SK-N-MC (cell line): ENCODE data around the gene ZBTB46.
A peak's percentile ranks its signal among the peaks of the same experiment; 100 is the strongest.

Source experiments
- DNase-seq: peaks from one replicate; pipeline ENCODE4 v3.0.0-alpha.2; 2011; ENCODE audit warnings: low read depth, low spot score
- H3K27ac ChIP-seq: fragments of 200-600 bp; sonication (generic); 2 replicates; pipeline ENCODE4 v1.5.1; 2016; ENCODE audit warnings: mixed run types
- H3K36me3 ChIP-seq: fragments of 200-600 bp; sonication (generic); 2 replicates; pipeline ENCODE4 v1.6.1; 2017; ENCODE audit warnings: antibody characterized with exemption, low read length, mixed read lengths; ENCODE audit not compliant: insufficient read depth
- H3K4me3 ChIP-seq: fragments of 200-600 bp; sonication (generic); 2 replicates; pipeline ENCODE4 v1.5.1; 2016
- H3K9ac ChIP-seq: fragments of 200-600 bp; sonication (generic); 2 replicates; pipeline ENCODE4 v1.8.0; 2017; ENCODE audit warnings: mixed run types, mixed read lengths; ENCODE audit not compliant: insufficient read length
- H3K9me3 ChIP-seq: fragments of 200-600 bp; sonication (generic); 2 replicates; pipeline ENCODE4 v1.6.1; 2017; ENCODE audit warnings: low read depth, mild to moderate bottlenecking, antibody characterized with exemption, low read length, moderate library complexity, mixed read lengths
- EZH2 ChIP-seq: fragments of 200-600 bp; sonication (generic); IDR thresholded peaks from one replicate; pipeline ENCODE4 v1.6.1; 2017; ENCODE audit warnings: antibody characterized with exemption
- FOXP2 ChIP-seq: optimal IDR thresholded peaks from 2 replicates; pipeline ENCODE3; 2011; ENCODE audit warnings: mild to moderate bottlenecking, moderate library complexity; ENCODE audit not compliant: insufficient read depth; ENCODE audit errors: extremely low read length, control extremely low read depth
- POLR2AphosphoS5 ChIP-seq: IDR thresholded peaks from 2 replicates; pipeline ENCODE4 v1.6.1; 2012; ENCODE audit warnings: mild to moderate bottlenecking, low read depth, low read length, borderline replicate concordance

The ZBTB46 gene

DNA sequence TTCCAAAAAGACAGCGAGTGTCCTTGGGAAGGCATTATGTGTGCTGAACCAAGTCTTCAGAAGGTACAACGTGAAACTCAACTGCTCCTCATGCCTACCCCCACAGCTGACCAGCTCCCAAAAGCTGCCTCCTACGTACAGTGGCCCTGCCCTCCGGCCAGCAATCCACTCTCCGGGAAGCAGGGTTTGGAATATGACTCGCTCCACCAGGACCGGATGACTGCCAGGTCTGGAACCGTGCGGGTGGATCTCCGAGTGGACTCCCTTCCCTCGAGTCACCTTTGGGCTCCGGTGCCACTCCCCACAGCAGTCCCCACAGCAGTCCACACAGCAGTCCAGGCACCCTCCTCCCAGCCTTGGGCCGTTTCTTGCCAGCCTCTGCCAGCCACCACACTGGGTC lies 4.3 kb downstream of the ZBTB46 start:
- TF ChIP-seq FOXP2 (no peak), POLR2AphosphoS5 (no peak), EZH2 (no peak)
- Histone ChIP-seq H3K36me3 (no peaks in the 10 kb centered on the region), H3K9me3 (no peaks in the 10 kb centered on the region), H3K9ac (no peak overlapping the region), H3K4me3 (no peak overlapping the region), H3K27ac (no peak overlapping the region)
- no peak for DNase-seq

DNA sequence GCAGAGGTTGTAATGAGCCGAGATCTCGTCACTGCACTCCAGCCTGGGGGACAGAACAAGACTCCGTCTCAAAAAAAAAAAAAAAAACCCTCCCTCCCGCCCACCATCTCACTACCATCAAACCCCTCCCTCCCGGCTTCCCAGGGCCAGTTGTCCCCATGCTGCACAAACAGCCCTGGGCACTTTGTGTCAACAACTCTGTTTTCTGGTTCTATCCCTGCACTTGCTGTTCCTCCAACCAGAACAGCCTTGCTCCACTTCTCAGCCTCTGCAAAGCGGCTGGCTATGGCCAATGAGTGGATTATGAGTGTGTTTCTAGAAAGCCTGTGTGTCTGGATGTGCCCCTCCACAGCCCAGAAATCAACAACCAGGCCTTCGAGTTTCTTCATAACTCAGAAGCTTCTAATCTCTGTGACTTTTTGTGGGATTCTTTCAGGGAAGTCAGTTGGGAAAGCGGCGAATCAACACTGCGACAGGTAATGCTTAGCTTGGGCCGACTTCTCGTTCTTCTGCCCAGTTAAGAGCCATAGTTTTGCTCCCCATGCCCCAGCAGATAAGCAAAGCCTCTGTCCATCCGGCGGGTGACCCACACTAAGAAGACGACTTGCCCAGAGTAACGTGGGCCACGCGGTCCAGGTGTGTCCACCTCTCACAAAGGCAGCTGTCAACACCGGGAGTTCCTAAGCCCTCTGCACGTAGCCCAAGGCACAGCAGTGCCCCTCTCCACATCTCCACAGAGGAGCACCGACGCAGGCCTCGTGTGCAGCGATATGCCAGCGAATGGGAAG lies 5.5 kb downstream of the ZBTB46 start:
- no peak overlapping the region for H3K27ac ChIP-seq

DNA sequence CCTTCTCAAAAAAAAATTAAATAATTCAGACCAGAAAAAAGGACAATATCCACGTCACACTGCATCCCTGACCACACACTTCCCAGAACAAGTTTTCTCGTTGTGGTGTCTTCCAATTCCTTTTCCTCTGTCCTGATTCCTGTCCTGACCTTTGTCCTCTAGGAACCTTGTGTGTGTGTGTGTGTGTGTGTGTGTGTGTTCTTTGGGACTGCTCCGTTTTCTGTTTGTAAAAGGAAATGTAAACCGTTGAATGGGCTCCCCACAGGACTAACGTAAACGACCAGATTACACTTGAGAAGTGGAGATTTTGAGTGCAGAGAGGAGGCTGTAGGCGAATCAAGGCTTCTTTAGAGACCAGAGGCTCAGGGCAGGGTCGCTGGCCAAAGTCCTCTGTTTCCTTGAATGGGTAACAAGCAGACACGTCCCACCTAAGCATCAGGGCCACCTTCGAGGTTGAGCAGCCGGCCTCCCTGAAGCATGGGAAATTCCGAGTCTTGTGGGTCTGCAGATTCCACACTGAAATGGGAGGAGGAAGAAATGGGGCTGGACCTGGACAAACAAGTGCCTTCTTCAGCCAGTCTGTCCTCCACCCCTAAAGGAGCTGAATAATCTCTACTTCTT lies 7.3 kb downstream of the ZBTB46 start:
- Histone ChIP-seq H3K4me3 (no peak overlapping the region), H3K36me3 (no peaks in the 10 kb centered on the region), H3K27ac (no peak overlapping the region), H3K9me3 (no peaks in the 10 kb centered on the region), H3K9ac (no peak overlapping the region)
- TF ChIP-seq EZH2 (no peak), POLR2AphosphoS5 (no peak), FOXP2 (no peak)
- no peak for DNase-seq

More for the DNA sequence above, 5.5 kb downstream of the ZBTB46 start:
- Histone ChIP-seq H3K9me3 (no peaks in the 10 kb centered on the region), H3K36me3 (no peaks in the 10 kb centered on the region), H3K4me3 (no peak overlapping the region), H3K9ac (no peak overlapping the region)
- no peak for TF ChIP-seq EZH2
- TF ChIP-seq POLR2AphosphoS5 = no peak
- TF ChIP-seq FOXP2 = no peak
- DNase-seq = no peak

DNA sequence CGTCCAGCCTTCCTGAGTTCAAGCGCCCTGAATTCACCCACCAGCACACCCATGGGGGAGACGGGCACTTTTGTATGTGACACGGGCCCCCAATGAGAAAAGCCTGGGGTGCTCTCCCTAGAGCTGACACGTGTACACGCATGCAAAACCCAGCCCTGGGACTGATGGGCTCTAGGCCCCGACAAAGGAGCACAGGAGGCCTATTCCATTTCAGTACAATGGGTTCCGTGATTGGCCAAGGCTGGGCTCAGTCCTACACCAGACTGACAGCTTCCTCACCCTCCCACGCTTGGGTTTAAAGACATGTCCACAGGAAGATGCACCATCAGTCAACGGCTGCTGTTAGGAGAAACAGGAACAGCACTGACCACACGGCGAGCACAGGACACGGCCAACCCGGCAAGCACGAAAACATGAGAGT lies 8.8 kb downstream of the ZBTB46 start:
- Histone ChIP-seq H3K4me3 (no peak overlapping the region), H3K36me3 (no peaks in the 10 kb centered on the region), H3K9me3 (no peaks in the 10 kb centered on the region), H3K9ac (no peak overlapping the region), H3K27ac (no peak overlapping the region)
- TF ChIP-seq POLR2AphosphoS5 (no peak), FOXP2 (no peak), EZH2 (no peak)
- DNase-seq = no peak

DNA sequence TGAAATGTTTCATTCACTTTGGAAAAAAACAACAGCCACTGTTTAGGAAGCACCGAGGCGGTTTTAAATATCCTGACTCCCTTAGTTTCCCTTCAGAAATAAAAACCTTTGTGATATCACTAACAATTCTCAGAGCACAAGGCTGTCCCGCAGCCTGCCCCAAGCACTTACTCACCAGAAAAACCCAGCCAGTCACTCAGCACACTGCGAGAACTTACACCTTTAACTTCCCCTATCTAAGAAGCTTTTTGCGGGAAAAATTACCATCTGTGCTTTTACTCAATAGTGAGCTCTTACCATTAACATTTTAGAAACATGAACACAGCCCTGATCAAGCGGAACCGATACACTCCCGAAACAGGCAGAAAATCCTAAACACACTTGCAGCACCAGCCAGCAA lies 9.3 kb downstream of the ZBTB46 start:
- no peak for DNase-seq
- H3K9ac ChIP-seq = no peak overlapping the region
- TF ChIP-seq EZH2 (no peak), FOXP2 (no peak), POLR2AphosphoS5 (no peak)
- H3K4me3 ChIP-seq = no peak overlapping the region
- H3K27ac ChIP-seq = no peak overlapping the region
- no peaks in the 10 kb centered on the region for H3K36me3 ChIP-seq
- H3K9me3 ChIP-seq = no peaks in the 10 kb centered on the region

DNA sequence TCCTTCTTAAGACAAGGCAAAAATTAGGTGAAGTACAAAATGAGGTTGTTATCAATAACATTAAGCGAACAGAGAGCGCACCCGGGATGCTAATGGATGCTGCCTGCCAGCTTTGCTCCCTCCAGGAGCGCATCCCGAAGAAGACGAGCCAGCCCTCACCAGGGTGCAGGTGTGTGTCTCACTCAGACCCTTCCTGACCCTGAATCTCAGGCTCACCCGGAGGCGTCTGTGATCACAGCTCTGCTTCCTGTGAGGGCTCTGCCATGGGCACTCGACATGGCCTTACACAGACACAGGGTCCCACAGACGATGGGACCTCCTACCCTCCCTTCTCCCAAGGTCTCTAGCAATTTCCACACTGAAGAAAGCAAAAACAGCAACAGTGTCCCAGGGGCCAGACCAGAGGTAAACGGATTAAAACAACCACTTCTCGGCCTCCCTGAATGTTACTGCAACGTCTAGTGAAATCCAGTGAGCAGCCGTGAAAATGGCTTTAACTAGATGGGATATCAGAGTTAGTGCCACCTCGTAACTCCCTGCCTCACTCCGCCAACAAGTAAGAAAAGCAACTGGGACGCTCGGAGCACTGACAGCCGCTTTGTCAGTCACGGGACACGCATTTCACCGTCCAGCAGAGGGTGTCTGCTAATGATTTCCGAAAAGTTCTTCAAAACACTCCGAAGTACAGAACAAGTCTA lies 11.7 kb downstream of the ZBTB46 start:
- Histone ChIP-seq H3K4me3 (peak overlapping the region; percentile 35; the same call in 1 of the 2 replicates), H3K27ac (no peak overlapping the region), H3K9me3 (no peaks in the 10 kb centered on the region), H3K9ac (no peak overlapping the region), H3K36me3 (no peaks in the 10 kb centered on the region)
- no peak for TF ChIP-seq POLR2AphosphoS5
- TF ChIP-seq FOXP2 = no peak
- TF ChIP-seq EZH2 = no peak
- DNase-seq = no peak

DNA sequence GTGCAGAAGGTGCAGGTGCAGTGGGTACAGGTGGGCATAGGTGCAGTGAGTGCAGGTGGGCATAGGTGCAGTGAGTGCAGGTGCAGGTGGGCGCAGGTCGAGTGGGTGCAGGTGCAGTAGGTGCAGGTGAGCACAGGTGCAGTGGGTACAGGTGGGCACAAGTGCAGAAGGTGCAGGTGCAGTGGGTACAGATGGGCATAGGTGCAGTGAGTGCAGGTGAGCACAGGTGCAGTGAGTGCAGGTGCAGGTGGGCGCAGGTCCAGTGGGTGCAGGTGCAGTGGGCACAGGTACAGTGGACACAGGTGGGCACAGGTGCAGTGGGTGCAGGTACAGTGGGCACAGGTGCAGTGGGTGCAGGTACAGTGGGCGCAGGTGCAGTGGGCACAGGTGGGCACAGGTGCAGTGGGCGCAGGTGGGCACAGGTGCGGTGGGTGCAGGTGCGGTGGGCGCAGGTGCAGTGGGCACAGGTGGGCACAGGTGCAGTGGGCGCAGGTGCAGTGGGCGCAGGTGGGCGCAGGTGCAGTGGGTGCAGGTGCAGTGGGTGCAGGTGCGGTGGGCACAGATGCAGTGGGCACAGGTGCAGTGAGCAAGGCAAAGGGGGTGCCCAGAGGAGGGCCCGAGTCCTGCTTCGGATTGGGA lies 15.3 kb downstream of the ZBTB46 start:
- H3K9ac ChIP-seq = no peak overlapping the region
- H3K4me3 ChIP-seq = no peak overlapping the region
- H3K36me3 ChIP-seq = no peaks in the 10 kb centered on the region
- DNase-seq = no peak
- H3K27ac ChIP-seq = no peak overlapping the region
- no peaks in the 10 kb centered on the region for H3K9me3 ChIP-seq
- TF ChIP-seq EZH2 = no peak
- TF ChIP-seq FOXP2 = no peak
- no peak for TF ChIP-seq POLR2AphosphoS5
